Measurements from ENCODE around the gene TNFSF11.
"Not testable (repeated sequence)": the region's sequence is repeated elsewhere in the genome, so short reads cannot be mapped to it uniquely, and the experiment has no call there.

The TNFSF11 gene

GRCh38 chr13:42548731-42549551, 25.0 kb upstream of the TNFSF11 start:
- TF ChIP-seq CTCF (conservative IDR thresholded peaks at IDR 0.05) (no peak), ZFX (IDR thresholded peaks at IDR 0.05) (no peak)
- peak overlapping the region; percentile 79 for H3K27ac ChIP-seq

GRCh38 chr13:42549552-42549936, 24.4 kb upstream of the TNFSF11 start:
- no peak for TF ChIP-seq CTCF (conservative IDR thresholded peaks at IDR 0.05)
- no peak for TF ChIP-seq ZFX (IDR thresholded peaks at IDR 0.05)
- peak overlapping the region; percentile 79 for H3K27ac ChIP-seq

- TF ChIP-seq CTCF (conservative IDR thresholded peaks at IDR 0.05) = no peak
- no peak for TF ChIP-seq ZFX (IDR thresholded peaks at IDR 0.05)
Measured at GRCh38 chr13:42551611-42552010, 22.3 kb upstream of the TNFSF11 start.

GRCh38 chr13:42553098-42554046, 20.6 kb upstream of the TNFSF11 start:
- peak overlapping the region; percentile 97 for H3K27ac ChIP-seq

More at GRCh38 chr13:42551611-42552010, 22.3 kb upstream of the TNFSF11 start:
- H3K27ac ChIP-seq = peak overlapping the region; percentile 97; the same call in 1 of the 2 replicates

GRCh38 chr13:42559057-42559456, 14.9 kb upstream of the TNFSF11 start:
- TF ChIP-seq ZFX (IDR thresholded peaks at IDR 0.05) = no peak
- TF ChIP-seq CTCF (conservative IDR thresholded peaks at IDR 0.05) = no peak
- H3K27ac ChIP-seq = no peak overlapping the region

More at GRCh38 chr13:42553098-42554046, 20.6 kb upstream of the TNFSF11 start:
- no peak for TF ChIP-seq CTCF (conservative IDR thresholded peaks at IDR 0.05)
- TF ChIP-seq ZFX (IDR thresholded peaks at IDR 0.05) = no peak

GRCh38 chr13:42559573-42560218, 14.3 kb upstream of the TNFSF11 start:
- H3K27ac ChIP-seq = not testable (repeated sequence)

- not testable (repeated sequence) for H3K27ac ChIP-seq
Measured at GRCh38 chr13:42560320-42560719, 13.6 kb upstream of the TNFSF11 start.

Data from C4-2B (cell line).